ENCODE data around the gene MAGEA9B.
"Not testable (repeated sequence)": the region's sequence is repeated elsewhere in the genome, so short reads cannot be mapped to it uniquely, and the experiment has no call there.

The MAGEA9B gene

GRCh38 chrX:149567621-149568417, 19.4 kb downstream of the MAGEA9B start:
- no peak for DNase-seq (ENCODE audit: low read depth in 1 of 2, low spot score in 1 of 2)
- in situ Hi-C loops (cut with HindIII; ENCODE audit: low pct_unique_long_range_greater_than_20kb, low sequenced_read_pairs): no loop called here
- no peak for TF ChIP-seq JUND (IDR thresholded peaks at IDR 0.05; ENCODE audit: low read depth)

GRCh38 chrX:149563359-149563758, 23.9 kb downstream of the MAGEA9B start:
- TF ChIP-seq JUND (IDR thresholded peaks at IDR 0.05; ENCODE audit: low read depth): no peak
- DNase-seq (ENCODE audit: low read depth in 1 of 2, low spot score in 1 of 2): no peak
- in situ Hi-C loops (cut with HindIII; ENCODE audit: low pct_unique_long_range_greater_than_20kb, low sequenced_read_pairs): no loop called here

- in situ Hi-C loops (cut with HindIII; ENCODE audit: low pct_unique_long_range_greater_than_20kb, low sequenced_read_pairs); DNase-seq (ENCODE audit: low read depth in 1 of 2, low spot score in 1 of 2): not testable (repeated sequence)
Observed at GRCh38 chrX:149555251-149555650, 32.0 kb downstream of the MAGEA9B start.

GRCh38 chrX:149551939-149552248, 35.4 kb downstream of the MAGEA9B start:
- in situ Hi-C loops (cut with HindIII; ENCODE audit: low pct_unique_long_range_greater_than_20kb, low sequenced_read_pairs); DNase-seq (ENCODE audit: low read depth in 1 of 2, low spot score in 1 of 2): not testable (repeated sequence)

- in situ Hi-C loops (cut with HindIII; ENCODE audit: low pct_unique_long_range_greater_than_20kb, low sequenced_read_pairs); DNase-seq (ENCODE audit: low read depth in 1 of 2, low spot score in 1 of 2): not testable (repeated sequence)
Observed at GRCh38 chrX:149551245-149551938, 35.9 kb downstream of the MAGEA9B start.

GRCh38 chrX:149550454-149550853, 36.8 kb downstream of the MAGEA9B start:
- DNase-seq (ENCODE audit: low read depth in 1 of 2, low spot score in 1 of 2); in situ Hi-C loops (cut with HindIII; ENCODE audit: low pct_unique_long_range_greater_than_20kb, low sequenced_read_pairs): not testable (repeated sequence)

GRCh38 chrX:149549701-149550100, 37.6 kb downstream of the MAGEA9B start, which contains the start of gene HSFX3:
Gene HSFX3, minus strand, starts transcription at chrX:149549924. Its CDS starts 72 bp downstream, at chrX:149549852.
- DNase-seq (ENCODE audit: low read depth in 1 of 2, low spot score in 1 of 2); in situ Hi-C loops (cut with HindIII; ENCODE audit: low pct_unique_long_range_greater_than_20kb, low sequenced_read_pairs): not testable (repeated sequence)

- in situ Hi-C loops (cut with HindIII; ENCODE audit: low pct_unique_long_range_greater_than_20kb, low sequenced_read_pairs); DNase-seq (ENCODE audit: low read depth in 1 of 2, low spot score in 1 of 2): not testable (repeated sequence)
Observed at GRCh38 chrX:149547782-149548181, 39.5 kb downstream of the MAGEA9B start.

GRCh38 chrX:149546962-149547361, 40.3 kb downstream of the MAGEA9B start:
- DNase-seq (ENCODE audit: low read depth in 1 of 2, low spot score in 1 of 2); in situ Hi-C loops (cut with HindIII; ENCODE audit: low pct_unique_long_range_greater_than_20kb, low sequenced_read_pairs): not testable (repeated sequence)

- DNase-seq (ENCODE audit: low read depth in 1 of 2, low spot score in 1 of 2): peak in 1 of 2 experiments; percentile 33
Observed at GRCh38 chrX:149545545-149546543, 41.4 kb downstream of the MAGEA9B start.

GRCh38 chrX:149541521-149542047, 45.7 kb downstream of the MAGEA9B start:
- in situ Hi-C loops (cut with HindIII; ENCODE audit: low pct_unique_long_range_greater_than_20kb, low sequenced_read_pairs): no loop called here
- no peak for TF ChIP-seq JUND (IDR thresholded peaks at IDR 0.05; ENCODE audit: low read depth)
- no peak for DNase-seq (ENCODE audit: low read depth in 1 of 2, low spot score in 1 of 2)

More at GRCh38 chrX:149545545-149546543, 41.4 kb downstream of the MAGEA9B start:
- in situ Hi-C loops (cut with HindIII; ENCODE audit: low pct_unique_long_range_greater_than_20kb, low sequenced_read_pairs): not testable (repeated sequence)

GRCh38 chrX:149540621-149541520, 46.4 kb downstream of the MAGEA9B start, which contains the start of gene EOLA1:
Gene EOLA1, plus strand, starts transcription at chrX:149541012. Its CDS starts 4,619 bp downstream, at chrX:149545631.
- in situ Hi-C loops (cut with HindIII; ENCODE audit: low pct_unique_long_range_greater_than_20kb, low sequenced_read_pairs): no loop called here
- no peak for TF ChIP-seq JUND (IDR thresholded peaks at IDR 0.05; ENCODE audit: low read depth)
- DNase-seq (ENCODE audit: low read depth in 1 of 2, low spot score in 1 of 2): peak; percentile 11 to 96
